ENCODE measurements around the gene KCNJ16. TPM values are rescaled to one million over a fixed set of nuclear protein-coding genes. Genes with fewer than 3 reads are reported as not detected.

Gene KCNJ16
- total and polyA plus RNA-seq, 2 of the 13 experiments (the other 11 are each of a cell fraction or from before 2014, with no cell fraction given), result not detected

GRCh38 chr17:70091696-70092095, 16.7 kb downstream of the KCNJ16 start:
- DNase-seq (ENCODE audit: low spot score), result no peak
- POLR2A ChIA-PET, result no interaction called here
- no peaks in the 10 kb centered on the region for H3K79me2 ChIP-seq (ENCODE audit: insufficient read depth, low read length)
- ATAC-seq, result no peak
- intact Hi-C loops (cut with micrococcal nuclease; ENCODE audit: unreplicated experiment) (no loop called here), in situ Hi-C loops (cut with HindIII; ENCODE audit: extremely low pct_ligation_motif_present, low pct_unique_long_range_greater_than_20kb) (no loop called here)
- CTCF ChIA-PET (ENCODE audit: low intra/inter-chr PET ratio, low total read pairs), result no interaction called here
- FAIRE-seq, result no peak
- no peak for TF ChIP-seq MEIS1 (CRISPR knock-in tag; IDR thresholded peaks at IDR 0.05; ENCODE audit: borderline replicate concordance)
- H3K36me3 ChIP-seq (replicated peaks in 1 of 2; ENCODE audit: control insufficient read depth in 1 of 2, insufficient read depth in 2 of 2, low read length in 2 of 2), result no peaks in the 10 kb centered on the region
- H3K4me1 ChIP-seq (ENCODE audit: insufficient read depth, low read length), result no peaks in the 10 kb centered on the region
- no peak overlapping the region for H3K4me3 ChIP-seq (replicated peaks in 1 of 3; ENCODE audit: insufficient read depth in 1 of 3, low read depth in 2 of 3, low read length in 3 of 3)
- BruUV-seq (replicated peaks), result no TSS peak
- no peaks in the 10 kb centered on the region for H4K20me1 ChIP-seq (ENCODE audit: insufficient read depth, low read length)
- H3K27ac ChIP-seq (ENCODE audit: extremely low read length, insufficient read depth, low read length), result no peak overlapping the region
- whole genome bisulfite sequencing (ENCODE audit: low lambda C conversion rate), result 0% methylated on average over 1 of the region's 1 CpG
- no peak overlapping the region for H3K4me2 ChIP-seq (ENCODE audit: low read depth, low read length)
- H3K9me3 ChIP-seq (ENCODE audit: low read length), result peaks cover 62% of the 10 kb centered on the region
- H2AFZ ChIP-seq (ENCODE audit: low read length), result no peak overlapping the region
- no peak overlapping the region for H3K9ac ChIP-seq (ENCODE audit: insufficient read depth, low read depth, low read length)
- H3K27me3 ChIP-seq (ENCODE audit: control insufficient read depth in 1 of 2, insufficient read depth in 2 of 2, low read length in 2 of 2), result no peaks in the 10 kb centered on the region

- FAIRE-seq (no peak), ATAC-seq (no peak), DNase-seq (ENCODE audit: low spot score) (no peak)
- WGBS (ENCODE audit: low lambda C conversion rate), result 53% methylated on average over 3 of the region's 3 CpGs
- no TSS peak for BruUV-seq (replicated peaks)
- H3K27me3 ChIP-seq (ENCODE audit: control insufficient read depth in 1 of 2, insufficient read depth in 2 of 2, low read length in 2 of 2), result no peaks in the 10 kb centered on the region
- ChIA-PET CTCF (ENCODE audit: low intra/inter-chr PET ratio, low total read pairs) (no interaction called here), POLR2A (no interaction called here)
- no peak for TF ChIP-seq ZNF546 (CRISPR knock-in tag; conservative IDR thresholded peaks at IDR 0.05)
- TF ChIP-seq MXD1 (CRISPR knock-in tag; IDR thresholded peaks at IDR 0.05), result no peak
- H3K27ac ChIP-seq (ENCODE audit: extremely low read length, insufficient read depth, low read length), result no peak overlapping the region
- no peak overlapping the region for H2AFZ ChIP-seq (ENCODE audit: low read length)
- H3K4me2 ChIP-seq (ENCODE audit: low read depth, low read length), result no peak overlapping the region
- H3K36me3 ChIP-seq (replicated peaks in 1 of 2; ENCODE audit: control insufficient read depth in 1 of 2, insufficient read depth in 2 of 2, low read length in 2 of 2), result no peaks in the 10 kb centered on the region
- H3K4me1 ChIP-seq (ENCODE audit: insufficient read depth, low read length), result no peaks in the 10 kb centered on the region
- H3K79me2 ChIP-seq (ENCODE audit: insufficient read depth, low read length), result no peaks in the 10 kb centered on the region
- intact Hi-C loops (cut with micrococcal nuclease; ENCODE audit: unreplicated experiment) (no loop called here), in situ Hi-C loops (cut with HindIII; ENCODE audit: extremely low pct_ligation_motif_present, low pct_unique_long_range_greater_than_20kb) (no loop called here)
- H4K20me1 ChIP-seq (ENCODE audit: insufficient read depth, low read length), result no peaks in the 10 kb centered on the region
- H3K9ac ChIP-seq (ENCODE audit: insufficient read depth, low read depth, low read length), result no peak overlapping the region
- no peak overlapping the region for H3K4me3 ChIP-seq (replicated peaks in 1 of 3; ENCODE audit: insufficient read depth in 1 of 3, low read depth in 2 of 3, low read length in 3 of 3)
- H3K9me3 ChIP-seq (ENCODE audit: low read length), result peaks cover 64% of the 10 kb centered on the region
These were observed 18.1 kb downstream of the KCNJ16 start for GRCh38 chr17:70093163-70093562.

All from HepG2 (cell line).